ENCODE measurements around the gene HECW1.

The HECW1 gene

GRCh38 chr7:43276547-43276946, 164.1 kb downstream of the HECW1 start:
- no peak for DNase-seq

- no peak for DNase-seq
Observed at GRCh38 chr7:43278088-43278644, 165.7 kb downstream of the HECW1 start.

- DNase-seq = no peak
Observed at GRCh38 chr7:43281268-43281667, 168.8 kb downstream of the HECW1 start.

GRCh38 chr7:43283706-43284105, 171.3 kb downstream of the HECW1 start:
- no peak for DNase-seq

GRCh38 chr7:43289826-43290225, 177.4 kb downstream of the HECW1 start:
- DNase-seq = no peak

GRCh38 chr7:43290978-43291377, 178.5 kb downstream of the HECW1 start:
- DNase-seq = no peak

GRCh38 chr7:43291789-43292188, 179.3 kb downstream of the HECW1 start:
- no peak for DNase-seq

- no peak for DNase-seq
Observed at GRCh38 chr7:43292384-43292783, 179.9 kb downstream of the HECW1 start.

GRCh38 chr7:43294080-43294630, 181.7 kb downstream of the HECW1 start:
- no peak for DNase-seq

GRCh38 chr7:43295429-43295828, 183.0 kb downstream of the HECW1 start:
- no peak for DNase-seq

GRCh38 chr7:43296306-43296705, 183.9 kb downstream of the HECW1 start:
- DNase-seq = no peak

GRCh38 chr7:43298617-43299016, 186.2 kb downstream of the HECW1 start:
- DNase-seq = no peak

GRCh38 chr7:43300121-43300520, 187.7 kb downstream of the HECW1 start:
- DNase-seq = no peak

- DNase-seq = no peak
Observed at GRCh38 chr7:43302211-43302711, 189.8 kb downstream of the HECW1 start.

GRCh38 chr7:43302773-43303460, 190.5 kb downstream of the HECW1 start:
- DNase-seq = no peak

GRCh38 chr7:43303740-43304241, 191.3 kb downstream of the HECW1 start:
- DNase-seq = no peak

GRCh38 chr7:43306404-43306803, 194.0 kb downstream of the HECW1 start:
- no peak for DNase-seq

- no peak for DNase-seq
Observed at GRCh38 chr7:43307522-43307921, 195.1 kb downstream of the HECW1 start.

- no peak for DNase-seq
Observed at GRCh38 chr7:43308913-43309705, 196.7 kb downstream of the HECW1 start.

GRCh38 chr7:43309706-43310022, 197.2 kb downstream of the HECW1 start:
- no peak for DNase-seq

- no peak for DNase-seq
Observed at GRCh38 chr7:43311052-43311451, 198.6 kb downstream of the HECW1 start.

GRCh38 chr7:43311694-43312093, 199.2 kb downstream of the HECW1 start:
- no peak for DNase-seq

- DNase-seq = no peak
Observed at GRCh38 chr7:43313628-43314378, 201.4 kb downstream of the HECW1 start.
